ENCODE results near the gene MGRN1.
A peak's percentile ranks its signal among the peaks of the same experiment; 100 is the strongest.

MGRN1 gene

GRCh38 chr16:4667203-4667963 lies 42.8 kb downstream of the MGRN1 start:
- intact Hi-C loops (cut with DNase I), result no loop called here

GRCh38 chr16:4668313-4668960 lies 43.8 kb downstream of the MGRN1 start:
- no peak for DNase-seq
- intact Hi-C loops (cut with DNase I), result no loop called here

More at GRCh38 chr16:4667203-4667963, 42.8 kb downstream of the MGRN1 start:
- DNase-seq, result peak in 1 of 10 donors; percentile 77

- intact Hi-C loops (cut with DNase I), result no loop called here
- DNase-seq, result peak in 4 of 10 donors; percentile 45 to 92 (median 55)
Observed at GRCh38 chr16:4673387-4674046, 48.9 kb downstream of the MGRN1 start.

- intact Hi-C loops (cut with DNase I), result no loop called here
- DNase-seq, result no peak
Observed at GRCh38 chr16:4674926-4675530, 50.4 kb downstream of the MGRN1 start.

- intact Hi-C loops (cut with DNase I), result no loop called here
- no peak for DNase-seq
Observed at GRCh38 chr16:4675864-4676786, 51.5 kb downstream of the MGRN1 start.

- intact Hi-C loops (cut with DNase I), result no loop called here
Observed at GRCh38 chr16:4676831-4677230, 52.2 kb downstream of the MGRN1 start.

GRCh38 chr16:4677390-4677789 lies 52.8 kb downstream of the MGRN1 start:
- intact Hi-C loops (cut with DNase I), result no loop called here
- peak in 1 of 10 donors; percentile 31 for DNase-seq

More at GRCh38 chr16:4676831-4677230, 52.2 kb downstream of the MGRN1 start:
- no peak for DNase-seq

- DNase-seq, result no peak
- intact Hi-C loops (cut with DNase I), result no loop called here
Observed at GRCh38 chr16:4677994-4678393, 53.4 kb downstream of the MGRN1 start.

GRCh38 chr16:4678596-4678995 lies 54.0 kb downstream of the MGRN1 start:
- DNase-seq, result no peak
- intact Hi-C loops (cut with DNase I), result no loop called here

- intact Hi-C loops (cut with DNase I), result no loop called here
- DNase-seq, result no peak
Observed at GRCh38 chr16:4679156-4679849, 54.7 kb downstream of the MGRN1 start.

- intact Hi-C loops (cut with DNase I), result loop anchor here (10.0 kb wide), 1 partner anchor 165 kb away; no protein-coding TSS in a partner anchor
- DNase-seq, result peak in 7 of 10 donors; percentile 42 to 94 (median 56)
Observed at GRCh38 chr16:4679850-4680636, 55.4 kb downstream of the MGRN1 start.

- no peak for DNase-seq
- intact Hi-C loops (cut with DNase I), result loop anchor here (10.0 kb wide), 1 partner anchor 166 kb away; no protein-coding TSS in a partner anchor
Observed at GRCh38 chr16:4680673-4681470, 56.2 kb downstream of the MGRN1 start.

GRCh38 chr16:4681471-4682083 lies 57.0 kb downstream of the MGRN1 start:
- DNase-seq, result no peak
- intact Hi-C loops (cut with DNase I), result loop anchor here (10.0 kb wide), 1 partner anchor 167 kb away; no protein-coding TSS in a partner anchor

GRCh38 chr16:4682084-4682591 lies 57.5 kb downstream of the MGRN1 start:
- intact Hi-C loops (cut with DNase I), result loop anchor here (10.0 kb wide), 1 partner anchor 167 kb away; no protein-coding TSS in a partner anchor
- no peak for DNase-seq

- intact Hi-C loops (cut with DNase I), result loop anchor here (10.0 kb wide), 1 partner anchor 168 kb away; no protein-coding TSS in a partner anchor
- peak; percentile 52 to 96 (median 73) for DNase-seq
Observed at GRCh38 chr16:4682616-4683254, 58.1 kb downstream of the MGRN1 start.

All from posterior cingulate gyrus (tissue), 11 donors.